GM10847 (cell line): ENCODE results near the gene SH3BGRL2.

Experiments
- POLR2A ChIP-seq: IDR thresholded peaks from 2 replicates; pipeline ENCODE4 v1.6.1; 2011; ENCODE audit not compliant: insufficient read length; ENCODE audit errors: extremely low read depth

SH3BGRL2 gene

DNA sequence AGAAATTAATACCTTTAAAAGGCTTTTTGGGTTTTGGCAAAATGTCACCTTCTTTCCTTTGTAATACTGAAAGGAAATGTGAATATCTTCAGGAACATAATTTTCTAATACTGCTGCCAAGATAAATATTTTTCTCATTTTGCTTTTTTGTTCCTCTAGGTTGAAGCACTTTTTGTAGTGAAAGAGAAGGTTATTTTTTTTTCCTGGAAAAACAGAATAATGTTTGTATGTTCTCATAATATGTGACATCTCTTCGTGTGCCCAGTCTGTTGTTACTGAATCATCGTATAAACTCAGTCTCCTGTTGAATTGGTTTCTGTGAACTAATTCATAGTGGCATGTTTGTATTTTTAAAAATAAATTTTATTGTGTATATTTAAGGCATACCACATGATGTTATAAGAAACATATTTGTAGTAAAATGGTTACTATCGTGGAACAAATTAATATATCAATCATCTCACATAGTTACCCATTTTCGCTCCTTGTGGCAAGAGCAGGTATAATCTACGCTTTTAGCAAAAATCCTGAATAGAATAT is 74.4 kb downstream of the SH3BGRL2 start:
- TF ChIP-seq POLR2A, result no peak

DNA sequence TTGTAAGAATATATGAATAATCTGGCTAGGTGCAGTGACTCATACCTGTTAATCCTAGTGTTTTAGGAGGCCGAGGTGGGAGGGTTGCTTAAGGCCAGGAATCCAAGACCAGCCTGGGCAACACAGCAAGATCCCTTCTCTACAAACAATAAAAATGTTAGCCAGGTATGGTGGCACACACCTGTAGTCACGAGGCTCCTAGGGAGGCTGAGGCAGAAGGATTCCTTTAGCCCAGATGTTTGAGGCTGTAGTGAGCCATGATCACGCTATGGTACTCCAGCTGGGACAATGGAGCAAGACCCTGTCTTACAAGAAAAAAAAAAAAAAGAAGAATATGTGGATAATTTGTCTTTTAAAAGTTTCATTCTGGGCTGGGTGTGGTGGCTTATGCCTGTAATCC is 75.4 kb downstream of the SH3BGRL2 start:
- no peak for TF ChIP-seq POLR2A

DNA sequence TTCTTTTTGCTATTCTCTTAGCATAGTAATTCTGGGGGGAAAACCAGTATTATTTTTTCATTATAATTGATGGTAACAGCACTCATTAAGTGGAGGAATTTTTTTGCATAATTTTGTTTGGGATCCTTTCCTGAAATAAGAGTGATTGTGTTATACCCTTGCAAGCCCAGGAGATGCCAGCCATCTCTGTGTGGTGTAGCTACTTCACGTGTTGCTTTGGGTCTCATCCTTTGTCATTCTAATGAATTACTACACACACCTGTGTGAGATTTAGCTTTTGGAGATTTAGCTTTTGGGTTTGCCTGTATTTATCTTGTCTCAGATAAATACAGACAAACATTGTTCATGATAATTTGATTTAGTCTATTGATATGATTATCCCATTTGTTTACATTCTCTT is 76.5 kb downstream of the SH3BGRL2 start:
- no peak for TF ChIP-seq POLR2A

DNA sequence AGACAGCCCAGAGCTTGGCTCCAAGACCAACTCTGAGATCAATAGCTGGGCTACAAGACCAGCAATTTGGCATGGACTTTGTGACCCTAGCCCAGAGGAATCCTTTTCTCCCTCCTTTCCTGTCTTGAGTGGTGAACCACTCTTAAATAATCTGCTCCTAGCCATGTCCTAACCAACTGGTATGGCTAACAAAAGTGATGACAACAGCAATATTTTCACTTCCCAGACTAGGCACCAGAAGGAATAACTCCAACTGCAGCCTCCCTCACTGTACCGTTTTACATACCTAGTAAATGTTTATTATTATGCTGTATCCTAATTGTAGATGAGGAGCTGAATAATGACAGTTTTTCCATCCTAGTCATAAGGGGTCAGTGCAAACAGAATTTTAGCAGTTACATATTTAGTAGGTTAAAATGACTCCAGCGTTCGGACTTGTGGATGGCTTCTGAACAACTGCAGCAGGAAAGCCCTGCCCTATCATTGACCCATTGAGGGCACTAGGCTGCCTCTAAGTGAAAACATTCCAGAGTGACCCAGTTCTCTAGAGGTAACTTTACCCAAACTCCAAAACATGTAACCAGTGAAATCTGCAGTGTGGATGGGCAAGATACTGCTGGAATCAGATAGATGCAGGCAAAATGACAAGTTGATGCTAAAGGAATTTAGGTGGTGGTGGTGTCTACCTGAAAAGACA is 77.1 kb downstream of the SH3BGRL2 start:
- no peak for TF ChIP-seq POLR2A

DNA sequence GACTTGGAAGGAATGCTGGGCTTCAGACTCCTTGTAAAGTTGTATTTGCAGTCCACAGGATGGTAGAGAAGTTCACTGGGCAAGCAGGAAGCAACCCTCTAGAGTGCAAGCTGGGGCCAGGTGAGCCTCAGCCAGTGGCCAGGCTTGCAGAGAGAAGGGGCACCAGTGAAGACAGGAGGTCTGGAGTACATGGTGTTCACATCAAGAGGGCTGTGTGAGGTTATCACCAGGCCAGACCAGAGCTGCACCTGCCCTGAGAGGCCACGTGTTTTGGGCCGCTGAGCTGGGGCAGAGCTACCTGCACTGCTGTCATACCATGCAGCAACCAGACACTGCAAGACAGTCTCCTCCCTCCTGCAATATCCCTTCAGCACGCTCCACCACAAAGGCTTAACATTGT is 79.0 kb downstream of the SH3BGRL2 start:
- no peak for TF ChIP-seq POLR2A

DNA sequence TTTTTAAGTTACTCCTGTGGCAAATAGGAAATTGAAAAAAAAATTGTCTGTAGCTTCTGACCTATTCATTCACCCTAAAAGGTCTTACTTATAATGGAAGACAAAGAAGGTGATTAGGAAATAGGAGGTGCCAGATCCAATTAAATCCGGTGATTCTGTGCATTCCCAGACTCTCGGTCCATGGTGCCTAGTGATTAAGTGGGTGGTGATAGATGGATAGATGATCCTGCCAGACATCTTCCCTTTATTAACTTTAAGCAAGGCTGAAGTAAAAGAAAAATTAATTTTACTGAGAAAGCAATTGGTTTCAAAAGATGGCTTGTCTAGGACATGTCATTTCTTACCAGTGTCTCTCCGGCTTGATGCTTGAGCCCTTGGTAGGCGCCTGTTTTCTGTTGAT is 80.0 kb downstream of the SH3BGRL2 start:
- no peak for TF ChIP-seq POLR2A

DNA sequence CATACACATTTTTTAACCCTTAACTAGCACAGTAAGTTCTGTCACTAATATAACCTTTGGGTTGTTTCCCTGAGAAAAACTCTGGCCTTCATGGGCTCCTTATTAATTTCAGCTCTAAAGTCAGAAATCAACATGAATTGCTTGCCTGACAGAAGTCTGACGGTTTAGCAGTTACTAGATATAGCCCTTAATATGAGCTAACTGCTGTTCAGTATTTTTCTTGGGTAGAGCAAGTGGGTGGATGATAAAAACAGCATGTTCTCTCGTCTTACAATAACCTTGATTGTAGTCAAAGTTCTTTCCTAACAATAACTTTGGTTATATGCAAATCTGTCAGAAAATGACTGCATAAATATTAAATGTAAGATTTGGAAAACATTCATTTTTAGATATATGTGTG is 81.0 kb downstream of the SH3BGRL2 start:
- no peak for TF ChIP-seq POLR2A

DNA sequence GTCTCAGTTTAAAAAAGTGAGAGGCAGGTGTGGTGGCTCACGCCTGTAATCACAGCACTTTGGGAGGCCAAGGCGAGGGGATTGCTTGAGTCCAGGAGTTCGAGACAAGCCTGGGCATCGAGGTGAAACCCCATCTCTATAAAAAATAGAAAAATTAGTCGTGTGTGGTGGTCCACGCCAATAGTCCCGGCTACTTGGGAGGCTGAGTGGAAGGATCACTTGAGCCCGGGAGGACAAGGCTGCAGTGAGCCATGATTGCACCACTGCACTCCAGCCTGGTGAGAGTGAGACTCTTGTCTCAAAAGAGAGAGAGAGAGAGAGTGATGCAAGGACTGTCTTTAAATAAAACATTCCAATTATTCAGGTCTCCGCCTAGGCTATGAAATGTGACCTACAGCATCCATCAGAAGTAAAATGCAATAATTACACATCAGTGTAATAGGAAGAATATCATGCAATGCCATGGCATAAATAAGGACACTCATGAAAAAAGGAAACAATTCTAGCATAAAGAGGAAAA is 81.5 kb downstream of the SH3BGRL2 start:
- no peak for TF ChIP-seq POLR2A

DNA sequence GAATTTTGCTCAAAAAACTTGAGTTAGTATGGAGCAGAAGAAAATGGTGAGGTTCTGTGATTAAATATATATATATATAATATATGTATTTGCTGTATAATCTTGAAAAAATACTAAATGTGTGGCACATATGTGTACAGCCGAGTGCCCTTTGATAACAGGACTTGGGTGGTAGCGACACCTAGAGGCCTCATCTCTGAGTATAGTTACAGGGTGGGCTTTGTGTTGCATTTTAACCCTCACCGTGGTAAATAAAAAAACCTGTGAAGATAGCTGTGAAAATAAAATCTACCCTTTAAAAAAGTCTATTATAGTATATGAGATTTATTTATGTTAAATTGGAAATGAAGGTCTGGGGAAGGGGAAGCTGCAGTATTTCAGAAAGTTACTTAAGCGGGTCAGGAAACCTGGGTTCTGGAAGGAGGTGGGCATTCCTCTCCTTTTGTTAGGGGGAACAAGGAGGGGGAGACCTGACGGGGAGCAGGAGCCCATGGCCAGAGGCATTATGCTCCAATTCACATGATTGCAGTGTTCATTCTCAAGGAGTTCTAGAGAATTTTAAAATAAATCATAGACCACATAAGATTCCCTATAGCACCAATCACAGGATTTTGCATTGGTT is 82.7 kb downstream of the SH3BGRL2 start:
- TF ChIP-seq POLR2A, result no peak

DNA sequence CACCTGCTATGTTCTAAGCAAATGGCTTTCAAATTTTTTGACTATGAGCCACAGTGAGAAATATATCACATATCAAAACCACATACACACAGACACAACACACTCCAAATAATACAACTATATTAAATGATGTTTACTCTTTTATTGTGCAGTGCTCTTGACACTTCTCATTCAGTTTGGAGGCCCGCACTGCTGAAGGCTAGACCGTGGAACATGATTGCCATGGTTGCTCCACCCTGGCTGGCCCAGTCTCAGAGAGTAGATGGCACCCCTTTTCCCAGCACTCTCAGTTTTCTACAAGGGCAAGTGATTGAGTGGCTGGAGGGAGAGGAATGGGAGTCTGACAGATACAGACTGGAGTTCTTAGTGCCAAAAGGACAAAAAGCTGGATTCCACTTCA is 86.9 kb downstream of the SH3BGRL2 start:
- TF ChIP-seq POLR2A, result no peak

DNA sequence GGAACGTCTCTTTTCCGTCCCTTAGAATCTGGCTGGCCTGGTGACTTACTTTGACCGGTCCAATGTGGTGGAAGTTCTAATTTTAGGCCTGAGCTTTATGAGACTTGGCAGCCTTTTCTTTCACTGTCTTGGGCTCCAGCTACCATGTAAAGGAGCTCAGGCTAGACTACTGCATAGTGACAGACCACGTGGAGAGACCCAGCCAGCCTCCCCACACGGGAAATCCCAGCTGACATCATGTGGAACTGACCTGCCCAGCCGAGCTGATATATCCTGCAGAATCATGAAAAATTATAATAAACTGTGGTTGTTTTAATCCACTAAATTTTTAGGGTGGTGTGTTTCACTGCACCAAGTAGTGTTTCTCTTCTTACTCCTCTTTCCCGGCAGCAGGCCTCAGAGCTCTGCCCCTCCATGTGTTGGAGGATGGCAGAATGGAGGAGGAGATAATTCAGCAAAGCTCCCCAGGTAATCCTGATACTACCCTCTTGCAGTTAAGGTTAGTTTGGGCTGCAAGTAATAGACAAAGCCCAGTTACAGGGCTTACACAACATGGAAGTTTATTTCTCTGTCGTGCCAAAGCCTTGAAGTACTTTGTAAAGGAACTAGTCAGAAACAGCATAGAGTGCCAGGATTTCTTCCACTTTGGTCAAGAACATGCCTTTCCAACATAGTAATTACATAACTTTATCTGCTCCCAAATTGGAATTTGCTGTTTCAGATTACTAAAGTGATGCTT is 87.5 kb downstream of the SH3BGRL2 start:
- TF ChIP-seq POLR2A, result no peak

DNA sequence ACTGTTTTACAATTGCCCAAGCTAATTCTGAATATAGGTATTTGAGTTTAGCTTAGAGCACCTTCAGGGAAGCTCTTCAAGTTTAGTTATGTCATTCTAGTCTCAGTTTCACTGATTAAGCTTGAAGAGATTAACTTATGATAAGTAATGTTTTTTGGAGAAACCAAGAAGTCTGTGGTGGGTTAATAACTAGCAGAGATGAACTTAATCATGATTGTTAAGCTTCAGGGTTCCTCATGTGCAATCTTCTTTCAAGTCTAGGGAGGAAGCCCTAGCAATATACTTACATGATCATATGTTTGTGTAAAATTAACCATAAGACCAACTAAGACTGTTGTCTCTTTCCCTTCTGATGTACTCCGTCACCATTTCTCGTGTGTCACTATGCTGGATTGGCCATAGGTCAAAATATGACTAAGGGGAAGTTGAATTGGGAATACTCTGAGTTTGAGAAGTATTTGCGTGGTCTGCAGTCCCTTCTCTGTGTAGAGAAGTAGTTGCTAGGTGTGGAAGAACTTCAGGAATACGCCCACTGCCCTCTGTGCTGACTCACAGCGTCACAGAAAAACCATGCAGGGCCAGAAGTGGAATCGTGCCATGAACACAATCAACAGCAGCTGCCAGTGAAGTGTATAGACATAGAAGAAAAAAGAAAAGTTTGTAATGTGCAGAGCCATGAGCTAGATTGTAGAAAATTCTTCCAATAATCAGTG is 88.3 kb downstream of the SH3BGRL2 start:
- TF ChIP-seq POLR2A, result no peak

DNA sequence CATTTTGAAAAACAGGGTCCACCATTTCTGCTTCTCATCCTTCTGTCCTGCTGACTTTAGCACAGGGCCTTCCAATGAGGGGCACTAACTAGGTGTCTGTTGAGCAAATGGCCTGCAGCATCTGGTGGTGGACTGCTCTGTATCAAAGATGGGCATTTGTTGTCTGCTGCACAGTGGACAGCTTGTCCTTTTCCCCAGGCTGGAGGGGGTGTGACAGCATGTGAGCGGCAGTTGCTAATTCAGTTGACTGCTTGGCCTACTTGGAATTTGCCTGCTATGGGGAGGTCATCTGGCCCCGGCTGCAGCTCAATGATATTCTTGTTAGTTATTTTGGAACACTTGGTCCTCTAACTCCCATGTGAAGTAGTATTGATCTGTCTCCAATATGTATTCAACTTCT is 93.7 kb downstream of the SH3BGRL2 start:
- TF ChIP-seq POLR2A, result no peak

DNA sequence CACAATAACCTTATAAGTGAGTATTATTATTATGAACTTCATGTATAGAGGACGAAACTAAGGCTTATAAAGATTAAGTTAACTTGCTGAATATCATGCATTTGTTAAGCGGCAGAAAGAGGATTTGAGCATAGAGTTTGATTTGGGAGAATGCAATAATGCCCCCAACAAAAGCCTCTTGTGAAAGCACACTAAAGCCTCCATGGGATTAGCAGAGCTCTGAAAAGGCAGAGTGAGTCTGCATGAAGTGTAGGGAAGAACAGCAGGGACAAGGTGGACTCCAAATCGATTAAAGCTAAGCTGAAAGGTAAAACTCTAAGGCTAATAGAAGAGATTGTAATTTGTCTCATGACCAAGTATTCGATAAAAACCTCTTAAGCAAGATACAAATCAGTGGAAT is 100.3 kb downstream of the SH3BGRL2 start:
- TF ChIP-seq POLR2A, result no peak

DNA sequence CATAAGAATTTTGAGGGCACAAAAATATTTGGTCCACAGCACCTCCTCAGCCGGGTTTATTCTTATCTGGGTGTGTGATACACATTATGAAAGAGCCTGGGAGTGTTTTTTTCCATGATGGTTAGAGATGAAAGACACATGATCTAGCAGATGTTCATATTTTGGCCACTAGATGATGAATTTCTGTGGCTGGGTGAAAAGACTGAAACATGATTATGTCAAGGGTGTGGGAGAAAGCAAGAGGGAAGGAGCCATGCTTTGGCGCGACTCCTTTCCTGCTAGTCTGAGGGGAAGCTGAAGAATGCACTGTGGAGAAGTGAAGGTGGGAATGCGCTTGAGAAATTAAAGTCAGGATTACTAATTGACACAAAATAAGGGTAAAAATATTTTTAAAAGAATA is 102.3 kb downstream of the SH3BGRL2 start:
- no peak for TF ChIP-seq POLR2A
